ENCODE data around the gene OR1K1.
A peak's percentile ranks its signal among the peaks of the same experiment; 100 is the strongest.

OR1K1 gene

DNA sequence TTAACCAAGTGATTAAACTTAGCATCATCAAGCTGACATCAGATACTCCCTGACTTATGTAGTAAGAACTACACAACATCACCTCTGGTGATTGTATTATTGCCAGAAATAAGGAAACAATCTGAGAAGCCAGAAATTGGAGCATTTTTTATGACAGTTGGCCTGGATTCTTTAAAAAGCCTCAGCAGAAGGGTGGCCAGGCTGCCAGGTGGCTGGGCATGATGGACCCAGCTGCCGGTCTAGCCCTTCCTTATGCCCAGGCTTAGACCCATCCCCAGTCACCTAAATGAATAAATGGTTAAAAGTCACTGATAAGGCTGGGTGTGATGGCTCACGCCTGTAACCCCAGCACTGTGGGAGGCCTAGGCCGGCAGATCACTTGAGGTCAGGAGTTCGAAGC, 12.8 kb downstream of the OR1K1 start:
- TF ChIP-seq, protein P1, sequence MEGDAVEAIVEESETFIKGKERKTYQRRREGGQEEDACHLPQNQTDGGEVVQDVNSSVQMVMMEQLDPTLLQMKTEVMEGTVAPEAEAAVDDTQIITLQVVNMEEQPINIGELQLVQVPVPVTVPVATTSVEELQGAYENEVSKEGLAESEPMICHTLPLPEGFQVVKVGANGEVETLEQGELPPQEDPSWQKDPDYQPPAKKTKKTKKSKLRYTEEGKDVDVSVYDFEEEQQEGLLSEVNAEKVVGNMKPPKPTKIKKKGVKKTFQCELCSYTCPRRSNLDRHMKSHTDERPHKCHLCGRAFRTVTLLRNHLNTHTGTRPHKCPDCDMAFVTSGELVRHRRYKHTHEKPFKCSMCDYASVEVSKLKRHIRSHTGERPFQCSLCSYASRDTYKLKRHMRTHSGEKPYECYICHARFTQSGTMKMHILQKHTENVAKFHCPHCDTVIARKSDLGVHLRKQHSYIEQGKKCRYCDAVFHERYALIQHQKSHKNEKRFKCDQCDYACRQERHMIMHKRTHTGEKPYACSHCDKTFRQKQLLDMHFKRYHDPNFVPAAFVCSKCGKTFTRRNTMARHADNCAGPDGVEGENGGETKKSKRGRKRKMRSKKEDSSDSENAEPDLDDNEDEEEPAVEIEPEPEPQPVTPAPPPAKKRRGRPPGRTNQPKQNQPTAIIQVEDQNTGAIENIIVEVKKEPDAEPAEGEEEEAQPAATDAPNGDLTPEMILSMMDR (IDR thresholded peaks at IDR 0.05; ENCODE audit: insufficient read depth, low read depth, low read length, missing control alignments), result no peak
- DNase-seq (ENCODE audit: low read depth), result no peak
- H3K4me3 ChIP-seq (ENCODE audit: low read length), result no peak overlapping the region

DNA sequence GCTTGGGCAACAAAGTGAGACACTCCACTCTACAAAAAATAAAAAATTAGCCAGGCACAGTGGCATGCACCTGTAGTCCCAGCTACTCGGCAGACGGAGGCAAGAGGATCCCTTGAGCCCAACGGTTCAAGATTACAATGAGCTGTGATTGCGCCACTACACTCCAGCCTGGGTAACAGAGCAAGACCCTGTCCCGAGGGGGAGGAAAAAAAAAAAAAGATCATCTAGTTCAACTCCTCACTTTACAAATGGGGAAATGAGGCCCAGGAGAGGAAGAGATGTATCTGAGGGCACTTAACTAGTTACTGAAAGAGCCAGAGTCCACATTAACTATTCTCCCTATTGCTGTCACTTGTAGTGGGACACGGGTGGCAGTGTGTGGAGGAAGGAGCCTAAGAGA, 14.6 kb downstream of the OR1K1 start:
- TF ChIP-seq, protein P1 (IDR thresholded peaks at IDR 0.05; ENCODE audit: insufficient read depth, low read depth, low read length, missing control alignments), result no peak
- no peak for DNase-seq (ENCODE audit: low read depth)
- no peak overlapping the region for H3K4me3 ChIP-seq (ENCODE audit: low read length)

DNA sequence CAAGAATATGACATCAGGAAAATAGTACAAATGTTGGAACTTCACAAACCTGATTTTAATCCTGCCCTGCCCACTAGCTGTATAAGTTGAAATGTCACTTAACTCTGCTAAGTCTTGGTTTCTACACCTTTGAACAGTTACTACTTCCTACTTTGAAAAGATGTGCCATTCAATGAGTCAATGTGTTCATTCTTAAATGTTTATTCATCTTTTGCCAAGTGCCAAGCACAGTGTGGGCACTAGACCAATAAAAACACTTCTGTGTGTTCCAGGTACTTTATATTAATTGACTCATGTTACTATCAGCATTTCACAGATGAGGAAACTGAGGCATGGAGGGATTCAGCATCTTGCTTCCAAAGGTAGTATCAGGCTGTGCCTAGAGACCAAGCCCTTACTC, 15.6 kb downstream of the OR1K1 start:
- TF ChIP-seq, protein P1 (IDR thresholded peaks at IDR 0.05; ENCODE audit: insufficient read depth, low read depth, low read length, missing control alignments), result no peak
- H3K4me3 ChIP-seq (ENCODE audit: low read length), result no peak overlapping the region
- DNase-seq (ENCODE audit: low read depth), result peak; percentile 28

DNA sequence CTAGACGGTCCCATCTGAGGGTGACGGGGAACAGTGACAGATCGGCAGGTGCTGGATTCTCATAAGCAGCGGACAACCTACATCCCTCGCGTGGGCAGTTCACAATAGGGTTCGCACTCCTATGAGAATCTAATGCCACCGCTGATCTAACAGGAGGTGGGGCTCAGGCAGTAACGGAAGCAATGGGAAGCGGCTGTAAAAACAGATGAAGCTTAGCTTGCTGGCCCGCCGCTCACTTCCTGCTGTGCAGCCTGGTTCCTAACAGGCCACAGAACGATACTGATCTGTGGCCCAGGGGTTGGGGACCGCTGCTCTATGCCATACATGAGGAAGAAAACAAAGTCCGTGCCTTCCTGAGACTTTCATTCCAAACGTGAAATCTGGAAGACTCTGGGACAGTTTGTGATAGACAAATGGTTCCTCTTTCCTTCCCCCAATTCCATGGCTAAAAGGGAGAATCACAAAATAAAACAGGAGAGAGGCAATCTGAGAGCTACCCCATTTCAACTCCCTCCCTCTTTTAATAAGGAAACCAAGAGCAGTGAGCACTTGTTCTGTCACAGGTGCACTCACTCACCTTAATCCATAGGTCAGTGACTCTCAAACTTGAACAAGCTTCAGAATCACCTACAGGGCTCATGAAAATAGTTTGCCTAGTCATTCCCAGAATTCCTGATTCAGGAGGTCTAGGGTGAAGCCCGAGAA, 16.4 kb downstream of the OR1K1 start:
- no peak overlapping the region for H3K4me3 ChIP-seq (ENCODE audit: low read length)
- TF ChIP-seq, protein P1 (IDR thresholded peaks at IDR 0.05; ENCODE audit: insufficient read depth, low read depth, low read length, missing control alignments), result no peak
- no peak for DNase-seq (ENCODE audit: low read depth)

DNA sequence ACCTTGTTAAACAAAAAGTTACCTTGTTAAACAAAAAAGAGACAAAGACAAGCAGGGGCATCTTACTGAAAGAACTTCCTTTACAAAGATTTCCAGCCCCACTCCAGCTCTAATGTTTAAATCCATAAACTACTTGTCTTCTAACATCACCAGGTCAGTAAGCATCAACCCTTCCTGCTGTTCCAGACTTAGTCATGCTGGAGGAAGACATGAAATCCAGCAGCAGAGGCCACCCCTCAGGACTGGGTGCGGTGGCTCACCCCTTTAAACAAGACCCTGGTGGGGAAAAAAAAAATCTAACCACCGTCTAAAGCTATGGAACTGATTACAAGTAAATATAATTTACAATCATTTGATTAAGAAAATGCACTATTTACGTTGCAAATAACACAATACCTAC, 19.4 kb downstream of the OR1K1 start:
- no peak for DNase-seq (ENCODE audit: low read depth)
- TF ChIP-seq, protein P1 (IDR thresholded peaks at IDR 0.05; ENCODE audit: insufficient read depth, low read depth, low read length, missing control alignments), result no peak
- H3K4me3 ChIP-seq (ENCODE audit: low read length), result no peak overlapping the region

DNA sequence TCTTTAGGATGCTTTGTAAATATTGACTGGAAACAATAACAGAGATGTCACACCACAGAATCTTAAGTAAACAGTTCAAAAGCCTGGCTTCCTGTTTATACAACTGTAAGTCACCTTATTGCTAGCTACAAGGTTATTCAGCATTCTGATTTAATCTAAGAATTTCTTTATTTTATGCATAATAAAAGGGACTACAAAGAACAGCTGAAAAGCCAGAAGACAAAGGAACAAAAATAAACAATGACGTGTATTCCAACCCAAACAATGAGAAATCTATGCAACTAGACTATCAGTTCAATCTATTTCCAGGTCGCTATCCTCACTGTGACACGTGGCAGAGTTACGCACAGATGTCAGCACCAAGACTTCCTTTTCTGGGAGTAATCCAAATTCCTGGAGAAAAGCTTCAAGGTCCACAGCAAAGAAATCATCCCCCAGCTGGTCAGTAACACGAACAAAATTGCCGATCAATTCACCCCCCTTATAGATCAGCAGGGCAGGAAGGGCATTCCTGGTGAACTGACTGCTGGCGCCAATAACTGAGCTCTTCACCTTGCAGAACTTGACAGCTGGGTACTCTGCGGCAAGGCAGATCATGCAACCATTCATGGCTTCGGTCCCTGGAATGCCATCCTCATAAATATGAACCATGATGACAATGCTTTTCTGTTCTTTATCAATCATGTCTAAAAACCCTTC, 20.0 kb downstream of the OR1K1 start:
- no peak overlapping the region for H3K4me3 ChIP-seq (ENCODE audit: low read length)
- TF ChIP-seq, protein P1 (IDR thresholded peaks at IDR 0.05; ENCODE audit: insufficient read depth, low read depth, low read length, missing control alignments), result no peak
- DNase-seq (ENCODE audit: low read depth), result no peak

DNA sequence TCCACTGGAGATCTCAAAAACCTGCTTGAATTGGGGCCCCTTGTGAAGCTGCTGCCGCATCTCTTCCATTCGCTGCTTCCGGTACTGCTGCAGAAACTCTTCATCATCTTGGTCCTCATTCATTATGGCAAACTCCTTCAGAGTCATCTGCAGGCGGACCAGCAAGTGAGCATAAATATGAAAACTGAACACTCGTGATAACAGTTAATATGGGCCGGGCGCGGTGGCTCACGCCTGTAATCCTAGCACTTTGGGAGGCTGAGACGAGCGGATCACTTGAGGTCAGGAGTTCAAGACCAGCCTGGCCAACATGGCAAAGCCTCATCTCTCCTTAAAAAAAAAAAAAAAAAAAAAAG, 20.5 kb downstream of the OR1K1 start:
- no peak for DNase-seq (ENCODE audit: low read depth)
- H3K4me3 ChIP-seq (ENCODE audit: low read length), result no peak overlapping the region
- TF ChIP-seq, protein P1 (IDR thresholded peaks at IDR 0.05; ENCODE audit: insufficient read depth, low read depth, low read length, missing control alignments), result no peak

All from epithelial cell of esophagus (primary cell).